ENCODE results near the gene SPIN1.
A peak's percentile ranks its signal among the peaks of the same experiment; 100 is the strongest.

SPIN1 gene

GRCh38 chr9:88443480-88444113 is 55.4 kb downstream of the SPIN1 start:
- no peak for TF ChIP-seq CTCF (conservative IDR thresholded peaks at IDR 0.05; ENCODE audit: low read depth, low read length)
- H3K4me3 ChIP-seq (ENCODE audit: low read depth, low read length), result no peak overlapping the region
- DNase-seq (ENCODE audit: low read depth), result no peak

GRCh38 chr9:88446728-88447127 is 58.5 kb downstream of the SPIN1 start:
- TF ChIP-seq CTCF (conservative IDR thresholded peaks at IDR 0.05; ENCODE audit: low read depth, low read length), result no peak
- H3K4me3 ChIP-seq (ENCODE audit: low read depth, low read length), result no peak overlapping the region
- no peak for DNase-seq (ENCODE audit: low read depth)

- H3K4me3 ChIP-seq (ENCODE audit: low read depth, low read length), result no peak overlapping the region
- DNase-seq (ENCODE audit: low read depth), result no peak
- TF ChIP-seq CTCF (conservative IDR thresholded peaks at IDR 0.05; ENCODE audit: low read depth, low read length), result no peak
These were observed 59.2 kb downstream of the SPIN1 start for GRCh38 chr9:88447431-88447830.

- TF ChIP-seq CTCF (conservative IDR thresholded peaks at IDR 0.05; ENCODE audit: low read depth, low read length), result no peak
- no peak overlapping the region for H3K4me3 ChIP-seq (ENCODE audit: low read depth, low read length)
- no peak for DNase-seq (ENCODE audit: low read depth)
These were observed 62.9 kb downstream of the SPIN1 start for GRCh38 chr9:88451160-88451559.

- TF ChIP-seq CTCF (conservative IDR thresholded peaks at IDR 0.05; ENCODE audit: low read depth, low read length), result no peak
- DNase-seq (ENCODE audit: low read depth), result peak; percentile 86
These were observed 70.6 kb downstream of the SPIN1 start for GRCh38 chr9:88458716-88459465.

GRCh38 chr9:88460587-88461332 is 72.5 kb downstream of the SPIN1 start:
- TF ChIP-seq CTCF (conservative IDR thresholded peaks at IDR 0.05; ENCODE audit: low read depth, low read length), result no peak
- peak; percentile 31 for DNase-seq (ENCODE audit: low read depth)
- no peak overlapping the region for H3K4me3 ChIP-seq (ENCODE audit: low read depth, low read length)

More at GRCh38 chr9:88458716-88459465, 70.6 kb downstream of the SPIN1 start:
- no peak overlapping the region for H3K4me3 ChIP-seq (ENCODE audit: low read depth, low read length)

Data from choroid plexus epithelial cell (primary cell).